WTC11 (cell line): ENCODE results near the gene EMX1. TPM values are rescaled to one million over a fixed set of nuclear protein-coding genes. Genes with fewer than 3 reads are reported as not detected.

Source experiments
- ATAC-seq: fragments of 200-7000 bp; cut with Tn5 transposase; 2 replicates; pipeline ENCODE4 v1.10.0; 2021; ENCODE audit warnings: mild to moderate bottlenecking, moderate library complexity
- CTCF ChIA-PET: fragments of 300-600 bp; sonication (Branson Sonifier 250); formaldehyde crosslinking; loops from one replicate; lab custom pipeline; 2021; ENCODE audit warnings: antibody characterized with exemption; lab: Charles Lee
- POLR2A ChIA-PET: fragments of 350-600 bp; sonication (Branson Sonifier 250); formaldehyde crosslinking; loops from one replicate; lab custom pipeline; 2021; ENCODE audit warnings: antibody characterized with exemption; lab: Charles Lee
- DNase-seq: peaks from one replicate; pipeline ENCODE4 v3.0.0; 2021; ENCODE audit warnings: low spot score
- H3K27ac Mint-ChIP-seq: 2 replicates; pipeline ENCODE4 v1.8.0; 2021; ENCODE audit warnings: mixed read lengths
- H3K27me3 Mint-ChIP-seq: 2 replicates; pipeline ENCODE4 v1.8.0; 2021; ENCODE audit warnings: low read depth, mild to moderate bottlenecking, moderate library complexity, mixed read lengths
- H3K36me3 Mint-ChIP-seq: 2 replicates; pipeline ENCODE4 v1.8.0; 2021; ENCODE audit warnings: mixed read lengths
- H3K4me1 Mint-ChIP-seq: 2 replicates; pipeline ENCODE4 v1.8.0; 2022; ENCODE audit warnings: mixed read lengths
- H3K4me3 Mint-ChIP-seq: 2 replicates; pipeline ENCODE4 v1.8.0; 2021; ENCODE audit warnings: mild to moderate bottlenecking, moderate library complexity, mixed read lengths
- H3K9me3 Mint-ChIP-seq: 2 replicates; pipeline ENCODE4 v1.8.0; 2021; ENCODE audit warnings: mixed read lengths
- ATF1 ChIP-seq: sonication (generic); formaldehyde crosslinking; IDR thresholded peaks from 2 replicates; pipeline ENCODE4 v1.8.1; 2023; ENCODE audit warnings: mild to moderate bottlenecking, moderate library complexity, missing genetic modification reagents
- CTCF ChIP-seq: fragments of 200-600 bp; IDR thresholded peaks from 2 replicates; pipeline ENCODE4 v1.8.0; 2022; ENCODE audit warnings: antibody characterized with exemption
- ETV6 ChIP-seq: sonication (generic); formaldehyde crosslinking; IDR thresholded peaks from 2 replicates; pipeline ENCODE4 v1.8.1; 2022; ENCODE audit warnings: mild to moderate bottlenecking, missing genetic modification reagents
- HMGA2 ChIP-seq: fragments of 250-450 bp; sonication (Bioruptor Pico); IDR thresholded peaks from 2 replicates; pipeline ENCODE4 v1.4.0; 2021; ENCODE audit warnings: mild to moderate bottlenecking, moderate library complexity
- IRF2 ChIP-seq: sonication (generic); formaldehyde crosslinking; IDR thresholded peaks from 2 replicates; pipeline ENCODE4 v1.8.0; 2022; ENCODE audit warnings: low read depth, missing genetic modification reagents, borderline replicate concordance
- JAZF1 ChIP-seq: fragments of 250-450 bp; sonication (Bioruptor Pico); IDR thresholded peaks from 2 replicates; pipeline ENCODE4 v1.9.0; 2021; ENCODE audit warnings: moderate library complexity, mild to moderate bottlenecking, inconsistent platforms
- MYBL2 ChIP-seq: sonication (generic); formaldehyde crosslinking; IDR thresholded peaks from 2 replicates; pipeline ENCODE4 v1.8.1; 2023; ENCODE audit warnings: mild to moderate bottlenecking, moderate library complexity, missing genetic modification reagents
- NFE2L1 ChIP-seq: sonication (generic); formaldehyde crosslinking; IDR thresholded peaks from 2 replicates; pipeline ENCODE4 v1.8.1; 2023; ENCODE audit warnings: missing genetic modification reagents
- NFYB ChIP-seq: sonication (generic); formaldehyde crosslinking; conservative IDR thresholded peaks from 2 replicates; pipeline ENCODE4 v1.8.0; 2022; ENCODE audit warnings: low read depth, missing genetic modification reagents
- OVOL2 ChIP-seq: fragments of 250-450 bp; sonication (Bioruptor Pico); IDR thresholded peaks from 2 replicates; pipeline ENCODE4 v1.9.0; 2021; ENCODE audit warnings: mild to moderate bottlenecking, borderline replicate concordance
- PRRX2 ChIP-seq: fragments of 250-450 bp; sonication (Bioruptor Pico); IDR thresholded peaks from 2 replicates; pipeline ENCODE4 v1.8.0; 2021; ENCODE audit warnings: mild to moderate bottlenecking
- RELA ChIP-seq: sonication (generic); formaldehyde crosslinking; IDR thresholded peaks from 2 replicates; pipeline ENCODE4 v1.8.1; 2022; ENCODE audit warnings: missing genetic modification reagents, mild to moderate bottlenecking, borderline replicate concordance
- SMAD3 ChIP-seq: sonication (generic); formaldehyde crosslinking; IDR thresholded peaks from 2 replicates; pipeline ENCODE4 v1.8.0; 2022; ENCODE audit warnings: missing genetic modification reagents, mild to moderate bottlenecking, borderline replicate concordance
- STAT6 ChIP-seq: sonication (generic); formaldehyde crosslinking; conservative IDR thresholded peaks from 2 replicates; pipeline ENCODE4 v1.8.1; 2023; ENCODE audit warnings: mild to moderate bottlenecking, low read depth, missing genetic modification reagents, moderate library complexity
- ZNF121 ChIP-seq: sonication (generic); formaldehyde crosslinking; IDR thresholded peaks from 2 replicates; pipeline ENCODE4 v1.8.0; 2023; ENCODE audit warnings: missing genetic modification reagents
- total RNA-seq: library from RNA; stranded (reverse); gene quantifications from 3 replicates; pipeline ENCODE4 v1.2.3, GENCODE V29; 2021
- TF ChIP-seq, protein P1 (sequence below): sonication (generic); formaldehyde crosslinking; IDR thresholded peaks from 2 replicates; pipeline ENCODE4 v1.8.0; 2022; ENCODE audit warnings: mild to moderate bottlenecking, missing genetic modification reagents
- TF ChIP-seq, protein P2 (sequence below): sonication (generic); formaldehyde crosslinking; IDR thresholded peaks from 2 replicates; pipeline ENCODE4 v1.8.1; 2023; ENCODE audit warnings: mild to moderate bottlenecking, missing genetic modification reagents, moderate library complexity
- TF ChIP-seq, protein P3 (sequence below): fragments of 250-450 bp; sonication (Bioruptor Pico); IDR thresholded peaks from 2 replicates; pipeline ENCODE4 v1.9.0; 2021; ENCODE audit warnings: mild to moderate bottlenecking, borderline replicate concordance
- TF ChIP-seq, protein P4 (sequence below): fragments of 250-450 bp; sonication (Bioruptor Pico); IDR thresholded peaks from 2 replicates; pipeline ENCODE4 v1.9.0; 2021; ENCODE audit warnings: moderate library complexity, mild to moderate bottlenecking, inconsistent platforms, borderline replicate concordance

The EMX1 gene
- total RNA-seq, 1 experiment from 2014 or later: 3.8 TPM

DNA sequence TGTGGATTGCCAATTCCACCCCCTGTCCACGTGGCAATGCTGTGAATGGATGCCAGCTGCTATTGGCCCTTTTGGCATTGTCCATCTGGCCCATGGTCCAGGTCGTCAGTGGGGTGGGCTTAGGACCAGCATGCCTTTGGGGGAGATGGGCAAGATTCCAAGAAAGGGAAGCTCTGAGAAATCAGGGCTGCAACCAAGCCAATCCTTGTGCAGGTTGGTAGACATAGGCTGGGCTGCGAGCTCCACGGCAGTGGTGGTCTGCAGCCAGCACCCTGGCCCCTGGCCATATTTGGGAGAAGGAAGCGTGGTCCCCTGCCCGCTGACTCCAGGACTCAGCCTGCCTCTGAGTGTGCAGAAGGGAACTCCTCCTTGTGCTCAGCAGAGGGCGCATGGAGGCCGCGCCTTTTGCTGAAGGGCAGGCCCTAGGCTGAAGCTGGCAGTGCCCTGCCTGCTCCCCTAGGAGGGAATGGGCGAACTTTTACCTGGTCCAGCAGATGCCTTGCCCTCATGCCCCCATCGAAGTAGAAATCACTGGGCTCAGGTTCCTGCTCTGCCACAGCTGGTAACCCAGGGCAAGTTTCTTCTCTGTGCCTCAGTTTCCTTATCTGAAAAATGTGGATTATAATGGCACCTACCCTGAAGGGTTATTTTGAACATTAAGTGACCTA is 24.7 kb upstream of the EMX1 start (continued):
- TF ChIP-seq ETV6 (CRISPR knock-in tag) (no peak), NFE2L1 (CRISPR knock-in tag) (no peak), CTCF (peak; percentile 65), HMGA2 (no peak), ZNF121 (no peak), IRF2 (no peak), JAZF1 (no peak)
- TF ChIP-seq, protein P1, sequence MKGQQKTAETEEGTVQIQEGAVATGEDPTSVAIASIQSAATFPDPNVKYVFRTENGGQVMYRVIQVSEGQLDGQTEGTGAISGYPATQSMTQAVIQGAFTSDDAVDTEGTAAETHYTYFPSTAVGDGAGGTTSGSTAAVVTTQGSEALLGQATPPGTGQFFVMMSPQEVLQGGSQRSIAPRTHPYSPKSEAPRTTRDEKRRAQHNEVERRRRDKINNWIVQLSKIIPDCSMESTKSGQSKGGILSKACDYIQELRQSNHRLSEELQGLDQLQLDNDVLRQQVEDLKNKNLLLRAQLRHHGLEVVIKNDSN: no peak
- TF ChIP-seq, protein P2, sequence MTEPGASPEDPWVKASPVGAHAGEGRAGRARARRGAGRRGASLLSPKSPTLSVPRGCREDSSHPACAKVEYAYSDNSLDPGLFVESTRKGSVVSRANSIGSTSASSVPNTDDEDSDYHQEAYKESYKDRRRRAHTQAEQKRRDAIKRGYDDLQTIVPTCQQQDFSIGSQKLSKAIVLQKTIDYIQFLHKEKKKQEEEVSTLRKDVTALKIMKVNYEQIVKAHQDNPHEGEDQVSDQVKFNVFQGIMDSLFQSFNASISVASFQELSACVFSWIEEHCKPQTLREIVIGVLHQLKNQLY: no peak

DNA sequence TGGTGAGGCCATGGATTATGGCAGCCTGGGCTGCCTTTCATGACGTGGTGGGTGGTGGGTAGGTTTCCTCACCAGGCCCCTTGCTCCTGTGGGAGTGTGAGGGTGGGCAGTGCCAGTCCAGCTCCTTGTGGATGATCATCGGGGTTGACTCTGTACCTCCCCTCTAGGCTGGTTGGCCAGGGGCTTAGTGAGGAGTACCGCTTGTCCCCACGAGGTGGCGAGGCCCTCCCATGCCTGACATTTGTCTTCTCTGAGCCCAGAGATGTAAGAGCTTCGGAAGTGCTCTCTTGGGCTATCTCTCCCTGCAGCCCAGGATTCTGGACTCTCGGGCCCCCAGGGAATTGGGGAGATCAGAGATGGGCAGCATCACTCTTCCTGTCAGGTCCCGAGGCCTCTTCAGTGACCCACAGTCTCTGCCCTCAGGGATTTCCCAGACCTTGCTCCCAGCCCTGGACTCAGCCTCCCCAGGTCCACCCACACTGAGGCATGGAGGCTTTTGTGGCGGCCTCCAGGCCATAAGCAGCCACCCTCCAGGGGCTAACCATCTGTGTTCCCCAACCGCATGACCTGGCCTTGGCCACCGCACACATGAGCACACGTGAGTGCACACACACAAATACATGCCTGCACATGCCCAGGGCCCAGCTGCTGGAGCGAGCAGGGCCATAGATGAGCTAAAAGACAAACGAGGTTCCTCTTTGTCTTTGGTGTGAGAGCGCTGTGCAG is 23.6 kb upstream of the EMX1 start:
- ATAC-seq (peak; percentile 83), DNase-seq (peak; percentile 83)
- ChIA-PET CTCF (interaction anchor here (0.6 to 7.4 kb wide), 70 partner anchors 9 to 778 kb away, joined by 3 to 218 read pairs (median 6); partner anchors contain the start of genes EMX1, NOTO, PRADC1 and SFXN5), POLR2A (interaction anchor here (0.5 to 1.1 kb wide), 6 partner anchors 31 to 284 kb away, joined by 3 to 8 read pairs (median 4); no protein-coding TSS in a partner anchor)
- H3K4me3 Mint-ChIP-seq: no peak overlapping the region
- H3K4me1 Mint-ChIP-seq: peaks cover 33% of the 10 kb centered on the region
- no peaks in the 10 kb centered on the region for H3K9me3 Mint-ChIP-seq
- H3K27ac Mint-ChIP-seq: no peak overlapping the region
- H3K36me3 Mint-ChIP-seq: no peaks in the 10 kb centered on the region
- H3K27me3 Mint-ChIP-seq: peaks cover 60% of the 10 kb centered on the region
- TF ChIP-seq RELA (CRISPR knock-in tag): no peak
- TF ChIP-seq SMAD3 (CRISPR knock-in tag): no peak
- no peak for TF ChIP-seq MYBL2
- TF ChIP-seq, protein P3, sequence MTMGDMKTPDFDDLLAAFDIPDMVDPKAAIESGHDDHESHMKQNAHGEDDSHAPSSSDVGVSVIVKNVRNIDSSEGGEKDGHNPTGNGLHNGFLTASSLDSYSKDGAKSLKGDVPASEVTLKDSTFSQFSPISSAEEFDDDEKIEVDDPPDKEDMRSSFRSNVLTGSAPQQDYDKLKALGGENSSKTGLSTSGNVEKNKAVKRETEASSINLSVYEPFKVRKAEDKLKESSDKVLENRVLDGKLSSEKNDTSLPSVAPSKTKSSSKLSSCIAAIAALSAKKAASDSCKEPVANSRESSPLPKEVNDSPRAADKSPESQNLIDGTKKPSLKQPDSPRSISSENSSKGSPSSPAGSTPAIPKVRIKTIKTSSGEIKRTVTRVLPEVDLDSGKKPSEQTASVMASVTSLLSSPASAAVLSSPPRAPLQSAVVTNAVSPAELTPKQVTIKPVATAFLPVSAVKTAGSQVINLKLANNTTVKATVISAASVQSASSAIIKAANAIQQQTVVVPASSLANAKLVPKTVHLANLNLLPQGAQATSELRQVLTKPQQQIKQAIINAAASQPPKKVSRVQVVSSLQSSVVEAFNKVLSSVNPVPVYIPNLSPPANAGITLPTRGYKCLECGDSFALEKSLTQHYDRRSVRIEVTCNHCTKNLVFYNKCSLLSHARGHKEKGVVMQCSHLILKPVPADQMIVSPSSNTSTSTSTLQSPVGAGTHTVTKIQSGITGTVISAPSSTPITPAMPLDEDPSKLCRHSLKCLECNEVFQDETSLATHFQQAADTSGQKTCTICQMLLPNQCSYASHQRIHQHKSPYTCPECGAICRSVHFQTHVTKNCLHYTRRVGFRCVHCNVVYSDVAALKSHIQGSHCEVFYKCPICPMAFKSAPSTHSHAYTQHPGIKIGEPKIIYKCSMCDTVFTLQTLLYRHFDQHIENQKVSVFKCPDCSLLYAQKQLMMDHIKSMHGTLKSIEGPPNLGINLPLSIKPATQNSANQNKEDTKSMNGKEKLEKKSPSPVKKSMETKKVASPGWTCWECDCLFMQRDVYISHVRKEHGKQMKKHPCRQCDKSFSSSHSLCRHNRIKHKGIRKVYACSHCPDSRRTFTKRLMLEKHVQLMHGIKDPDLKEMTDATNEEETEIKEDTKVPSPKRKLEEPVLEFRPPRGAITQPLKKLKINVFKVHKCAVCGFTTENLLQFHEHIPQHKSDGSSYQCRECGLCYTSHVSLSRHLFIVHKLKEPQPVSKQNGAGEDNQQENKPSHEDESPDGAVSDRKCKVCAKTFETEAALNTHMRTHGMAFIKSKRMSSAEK (CRISPR knock-in tag): no peak
- TF ChIP-seq PRRX2: no peak
- TF ChIP-seq, protein P4, sequence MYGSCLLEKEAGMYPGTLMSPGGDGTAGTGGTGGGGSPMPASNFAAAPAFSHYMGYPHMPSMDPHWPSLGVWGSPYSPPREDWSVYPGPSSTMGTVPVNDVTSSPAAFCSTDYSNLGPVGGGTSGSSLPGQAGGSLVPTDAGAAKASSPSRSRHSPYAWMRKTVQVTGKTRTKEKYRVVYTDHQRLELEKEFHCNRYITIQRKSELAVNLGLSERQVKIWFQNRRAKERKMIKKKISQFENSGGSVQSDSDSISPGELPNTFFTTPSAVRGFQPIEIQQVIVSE (CRISPR knock-in tag): no peak
- no peak for TF ChIP-seq ATF1 (CRISPR knock-in tag)
- TF ChIP-seq NFYB: no peak
- no peak for TF ChIP-seq OVOL2 (CRISPR knock-in tag)
- peak; percentile 16; the same call in 1 of the 2 replicates for TF ChIP-seq ZNF121
- no peak for TF ChIP-seq STAT6 (CRISPR knock-in tag)
- TF ChIP-seq JAZF1: no peak
- TF ChIP-seq CTCF: peak; percentile 58
- TF ChIP-seq, protein P2: no peak
- TF ChIP-seq, all 79 proteins: peak for 2
